Activated CD8-positive, alpha-beta memory T cell treated with anti-CD3 and anti-CD28 coated beads for 4 hours (primary cell): Measurements from ENCODE around the gene GSTT4.
"Not testable (repeated sequence)": the region's sequence is repeated elsewhere in the genome, so short reads cannot be mapped to it uniquely, and the experiment has no call there.

Source experiments
- DNase-seq, 2 donors: peaks; one replicate each; pipeline ENCODE4 v3.0.0-alpha.2; 2020; ENCODE audit warnings: low read depth in 2 of 2

GSTT4 gene

GRCh38 chr22:24024354-24024753 lies 19.1 kb upstream of the GSTT4 start:
- no peak for DNase-seq

- DNase-seq: no peak
Measured at GRCh38 chr22:24023204-24023789, 18.0 kb upstream of the GSTT4 start.

GRCh38 chr22:24021304-24021703 lies 16.1 kb upstream of the GSTT4 start:
- DNase-seq: no peak

GRCh38 chr22:24016156-24016555 lies 10.9 kb upstream of the GSTT4 start:
- no peak for DNase-seq

GRCh38 chr22:24011735-24012068 lies 6.4 kb upstream of the GSTT4 start:
- no peak for DNase-seq

- DNase-seq: no peak
Measured at GRCh38 chr22:24010018-24010391, 4.8 kb upstream of the GSTT4 start.

- no peak for DNase-seq
Measured at GRCh38 chr22:24009227-24010017, 4.2 kb upstream of the GSTT4 start.

GRCh38 chr22:24008381-24009226 lies 3.4 kb upstream of the GSTT4 start:
- DNase-seq: no peak

- no peak for DNase-seq
Measured at GRCh38 chr22:24008022-24008283, 2.7 kb upstream of the GSTT4 start.

GRCh38 chr22:24007253-24008021 lies 2.2 kb upstream of the GSTT4 start:
- DNase-seq: no peak

GRCh38 chr22:24006914-24007214 lies 1.6 kb upstream of the GSTT4 start:
- no peak for DNase-seq

GRCh38 chr22:24006207-24006913 lies 1.1 kb upstream of the GSTT4 start:
- no peak for DNase-seq

- no peak for DNase-seq
Measured at GRCh38 chr22:24003887-24004286, 1.4 kb downstream of the GSTT4 start.

GRCh38 chr22:24002851-24003250 lies 2.4 kb downstream of the GSTT4 start:
- DNase-seq: no peak

- no peak for DNase-seq
Measured at GRCh38 chr22:24002272-24002671, 3.0 kb downstream of the GSTT4 start.

GRCh38 chr22:24001314-24001713 lies 3.9 kb downstream of the GSTT4 start:
- no peak for DNase-seq

- DNase-seq: not testable (repeated sequence)
Measured at GRCh38 chr22:23999779-24000178, 5.5 kb downstream of the GSTT4 start.

- DNase-seq: no peak
Measured at GRCh38 chr22:23997092-23997491, 8.2 kb downstream of the GSTT4 start.

- not testable (repeated sequence) for DNase-seq
Measured at GRCh38 chr22:23993581-23994177, 11.6 kb downstream of the GSTT4 start.

GRCh38 chr22:23993080-23993479 lies 12.2 kb downstream of the GSTT4 start:
- not testable (repeated sequence) for DNase-seq

- not testable (repeated sequence) for DNase-seq
Measured at GRCh38 chr22:23989583-23990244, 15.5 kb downstream of the GSTT4 start.
